Stomach (tissue), 4 donors: ENCODE results near the gene STIM1.
"Not testable (repeated sequence)": the region's sequence is repeated elsewhere in the genome, so short reads cannot be mapped to it uniquely, and the experiment has no call there.

ENCODE experiments used
- POLR2A ChIP-seq, 4 donors: fragments of 450-650 bp; IDR thresholded peaks; one replicate each; pipeline ENCODE4 v1.6.1; 2016; ENCODE audit warnings: antibody characterized with exemption in 4 of 4, control low read depth in 2 of 4, mild to moderate bottlenecking in 1 of 4, moderate library complexity in 1 of 4
- TF ChIP-seq, protein P1 (sequence below), 7 experiments: fragments of 450-650 bp in 4 of 7; fragments of 200-600 bp in 3 of 7; sonication (generic) in 3 of 7; IDR thresholded peaks; one replicate each; pipeline ENCODE4 v1.5.1; 2016 to 2019; ENCODE audit warnings: antibody characterized with exemption in 7 of 7, control low read depth in 2 of 7, mild to moderate bottlenecking in 1 of 7

DNA sequence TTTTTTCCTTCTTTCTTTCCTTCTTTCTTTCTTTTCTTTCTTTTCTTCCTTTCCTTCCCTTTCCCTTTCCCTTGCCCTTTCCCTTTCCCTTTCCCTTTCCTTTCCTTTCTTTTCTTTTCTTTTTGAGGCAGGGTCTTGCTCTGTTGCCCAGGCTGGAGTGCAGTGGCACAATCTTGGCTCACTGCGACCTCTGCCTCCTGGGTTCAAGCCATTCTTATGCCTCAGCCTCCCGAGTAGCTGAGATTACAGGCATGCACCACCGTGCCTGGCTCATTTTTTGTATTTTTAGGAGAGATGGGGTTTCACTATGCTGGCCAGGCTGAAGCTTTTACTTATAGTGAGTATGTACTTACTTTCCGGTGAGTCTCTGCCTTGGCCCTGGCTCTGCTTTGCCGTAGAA is 40.6 kb upstream of the STIM1 start:
- TF ChIP-seq, protein P1, sequence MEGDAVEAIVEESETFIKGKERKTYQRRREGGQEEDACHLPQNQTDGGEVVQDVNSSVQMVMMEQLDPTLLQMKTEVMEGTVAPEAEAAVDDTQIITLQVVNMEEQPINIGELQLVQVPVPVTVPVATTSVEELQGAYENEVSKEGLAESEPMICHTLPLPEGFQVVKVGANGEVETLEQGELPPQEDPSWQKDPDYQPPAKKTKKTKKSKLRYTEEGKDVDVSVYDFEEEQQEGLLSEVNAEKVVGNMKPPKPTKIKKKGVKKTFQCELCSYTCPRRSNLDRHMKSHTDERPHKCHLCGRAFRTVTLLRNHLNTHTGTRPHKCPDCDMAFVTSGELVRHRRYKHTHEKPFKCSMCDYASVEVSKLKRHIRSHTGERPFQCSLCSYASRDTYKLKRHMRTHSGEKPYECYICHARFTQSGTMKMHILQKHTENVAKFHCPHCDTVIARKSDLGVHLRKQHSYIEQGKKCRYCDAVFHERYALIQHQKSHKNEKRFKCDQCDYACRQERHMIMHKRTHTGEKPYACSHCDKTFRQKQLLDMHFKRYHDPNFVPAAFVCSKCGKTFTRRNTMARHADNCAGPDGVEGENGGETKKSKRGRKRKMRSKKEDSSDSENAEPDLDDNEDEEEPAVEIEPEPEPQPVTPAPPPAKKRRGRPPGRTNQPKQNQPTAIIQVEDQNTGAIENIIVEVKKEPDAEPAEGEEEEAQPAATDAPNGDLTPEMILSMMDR (IDR thresholded peaks at IDR 0.05): not testable (repeated sequence)
- not testable (repeated sequence) for TF ChIP-seq POLR2A (IDR thresholded peaks at IDR 0.05)
